HG03135 (cell line): ENCODE data around the gene HABP4.
"Not testable (repeated sequence)": the region's sequence is repeated elsewhere in the genome, so short reads cannot be mapped to it uniquely, and the experiment has no call there.

ENCODE experiments used
- ATAC-seq: cut with Tn5 transposase; IDR thresholded peaks from one replicate; pipeline ENCODE4 v1.9.1; 2021; ENCODE audit warnings: mild to moderate bottlenecking, moderate library complexity; ENCODE audit not compliant: unreplicated experiment

Gene HABP4

DNA sequence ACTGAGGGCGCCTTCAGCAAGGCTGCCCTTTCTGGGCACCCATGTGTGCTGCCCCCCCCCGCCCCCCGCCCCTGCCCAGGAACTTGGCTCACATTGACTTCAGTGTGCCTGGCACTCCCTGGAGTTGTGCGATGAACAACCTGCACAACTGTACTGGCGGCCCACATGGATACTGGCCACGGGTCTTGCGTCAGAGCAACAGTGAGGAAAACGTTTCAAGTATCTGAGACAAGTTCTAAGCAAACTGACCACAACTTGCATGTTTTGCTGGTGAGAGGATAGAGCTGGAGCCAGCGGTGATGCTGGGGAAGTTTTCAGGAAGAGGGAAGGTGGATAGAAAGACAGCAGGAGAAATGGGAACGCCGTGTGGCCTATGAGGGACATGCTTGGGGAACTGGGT, 45.4 kb downstream of the HABP4 start:
- no peak for ATAC-seq

- ATAC-seq, result no peak
Observed at GRCh38 chr9:96496368-96497116, 46.6 kb downstream of the HABP4 start.

DNA sequence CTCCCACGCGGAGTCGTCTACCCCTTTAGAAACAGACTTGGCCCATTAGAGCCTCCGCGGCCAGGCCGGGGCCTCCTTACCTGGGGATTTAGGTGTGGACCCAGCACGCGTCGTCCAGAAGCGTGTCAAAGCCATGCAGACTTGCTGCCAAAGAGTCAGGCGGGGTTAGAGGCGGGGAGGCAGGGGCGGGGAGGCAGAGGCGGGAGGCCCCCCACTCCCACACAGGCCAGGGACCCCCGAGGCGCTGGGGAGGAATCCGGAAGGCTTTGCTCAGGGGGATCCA, 47.1 kb downstream of the HABP4 start:
- no peak for ATAC-seq

DNA sequence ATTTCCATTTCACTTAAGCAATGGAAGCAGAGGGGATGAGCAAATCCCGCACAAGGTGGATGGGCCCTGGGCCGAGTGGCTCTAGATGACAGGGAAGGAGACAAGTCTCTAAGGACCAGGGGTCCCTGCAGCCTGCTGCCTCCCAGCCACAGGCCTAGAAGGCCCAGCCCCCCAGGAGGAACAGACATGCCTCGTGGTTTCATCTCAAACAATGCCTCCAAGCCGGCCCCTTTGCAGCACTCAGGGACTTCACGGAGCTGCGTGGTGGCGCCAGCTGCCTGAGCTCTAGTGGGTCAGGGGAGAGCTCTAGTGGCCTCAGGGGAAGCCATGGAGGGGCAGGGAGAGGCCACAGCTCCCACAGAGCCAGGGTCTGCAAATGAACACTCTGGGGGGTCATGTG, 48.8 kb downstream of the HABP4 start:
- no peak for ATAC-seq

- ATAC-seq, result no peak
Observed at GRCh38 chr9:96499257-96499656, 49.3 kb downstream of the HABP4 start.

DNA sequence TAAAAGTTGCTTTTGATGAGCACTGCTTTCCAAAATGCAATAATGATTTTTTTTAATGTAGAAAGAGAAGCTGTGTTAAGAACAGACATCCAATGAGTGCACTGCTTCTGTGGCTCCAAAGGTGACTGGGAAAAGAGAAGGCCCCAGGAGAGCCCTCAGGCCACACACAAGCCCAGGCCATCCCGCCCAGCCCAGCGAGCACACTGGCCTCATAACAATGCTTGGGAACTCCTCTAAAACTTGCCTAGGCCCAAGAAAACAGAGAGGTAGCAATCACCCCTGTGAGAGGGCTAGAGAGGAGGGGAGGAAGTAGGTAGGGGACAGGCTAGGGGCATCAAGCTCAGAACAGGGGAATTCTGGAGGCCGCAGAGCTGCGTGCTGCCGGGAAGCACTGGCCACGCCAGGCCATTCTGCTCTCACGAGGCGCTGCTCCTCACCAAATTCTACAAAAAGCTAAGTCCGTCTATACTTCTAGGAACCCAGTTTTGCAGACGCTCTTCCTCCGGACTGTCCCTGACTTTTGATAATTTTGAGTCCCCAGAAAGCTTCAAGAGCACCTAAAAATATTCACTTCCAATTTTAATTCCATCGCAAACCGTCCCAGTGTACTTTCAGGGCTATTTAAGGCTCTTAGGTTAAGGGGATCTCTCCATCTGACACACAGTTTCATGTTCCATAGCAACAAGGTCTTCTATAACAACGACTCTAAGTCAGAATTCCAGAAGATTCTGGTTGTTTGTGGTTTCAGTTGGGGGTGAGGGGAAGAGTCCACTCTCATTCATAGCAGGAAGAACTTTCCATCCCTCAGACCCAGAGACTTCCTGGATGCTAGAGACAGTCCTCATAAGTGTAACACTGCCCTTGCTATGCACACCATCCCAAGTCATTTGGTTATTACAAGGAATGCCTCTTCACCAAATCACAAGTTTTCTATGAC, 51.0 kb downstream of the HABP4 start:
- no peak for ATAC-seq

DNA sequence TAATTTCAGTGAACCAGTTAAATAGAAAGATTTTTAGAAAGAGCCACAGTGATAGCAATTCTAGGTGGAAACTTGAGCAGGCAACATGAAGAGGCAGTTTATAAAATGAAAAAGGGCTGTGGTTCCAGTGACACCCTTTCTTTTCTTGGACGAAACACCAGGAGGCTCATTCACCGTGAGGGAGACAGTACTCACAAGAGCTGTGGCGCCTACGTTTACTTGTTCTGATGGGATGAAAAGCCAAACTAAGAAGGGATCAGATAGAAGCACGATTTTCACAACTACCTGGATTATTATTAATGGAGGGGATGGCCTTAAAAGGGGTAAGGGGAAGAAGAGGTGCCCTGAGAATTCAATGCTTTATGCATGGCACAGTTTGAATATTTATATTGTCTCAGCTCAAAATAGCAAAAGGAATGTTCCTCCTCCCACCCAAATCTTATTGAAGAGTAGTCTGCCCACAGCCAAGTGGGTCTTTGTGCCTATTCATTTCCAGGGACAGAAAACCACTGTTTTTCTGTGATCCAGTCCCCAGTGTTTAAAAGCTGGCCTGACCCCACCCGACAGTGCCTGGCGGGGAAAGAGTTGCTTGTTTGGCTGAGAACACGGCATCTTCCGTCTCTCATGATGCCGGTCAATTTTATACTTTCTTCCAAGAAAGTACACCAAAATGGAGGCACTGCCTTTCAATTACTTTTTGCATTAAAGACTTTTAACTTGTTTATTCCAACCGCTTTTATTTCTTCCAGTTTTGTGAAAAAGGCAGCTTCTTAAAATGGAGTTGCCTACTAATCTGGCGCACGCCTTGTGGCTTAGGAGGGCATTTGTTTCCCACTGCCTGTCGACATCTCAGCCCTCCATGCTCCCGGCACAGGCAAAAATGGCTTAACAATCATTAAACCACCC, 51.9 kb downstream of the HABP4 start:
- ATAC-seq, result no peak

DNA sequence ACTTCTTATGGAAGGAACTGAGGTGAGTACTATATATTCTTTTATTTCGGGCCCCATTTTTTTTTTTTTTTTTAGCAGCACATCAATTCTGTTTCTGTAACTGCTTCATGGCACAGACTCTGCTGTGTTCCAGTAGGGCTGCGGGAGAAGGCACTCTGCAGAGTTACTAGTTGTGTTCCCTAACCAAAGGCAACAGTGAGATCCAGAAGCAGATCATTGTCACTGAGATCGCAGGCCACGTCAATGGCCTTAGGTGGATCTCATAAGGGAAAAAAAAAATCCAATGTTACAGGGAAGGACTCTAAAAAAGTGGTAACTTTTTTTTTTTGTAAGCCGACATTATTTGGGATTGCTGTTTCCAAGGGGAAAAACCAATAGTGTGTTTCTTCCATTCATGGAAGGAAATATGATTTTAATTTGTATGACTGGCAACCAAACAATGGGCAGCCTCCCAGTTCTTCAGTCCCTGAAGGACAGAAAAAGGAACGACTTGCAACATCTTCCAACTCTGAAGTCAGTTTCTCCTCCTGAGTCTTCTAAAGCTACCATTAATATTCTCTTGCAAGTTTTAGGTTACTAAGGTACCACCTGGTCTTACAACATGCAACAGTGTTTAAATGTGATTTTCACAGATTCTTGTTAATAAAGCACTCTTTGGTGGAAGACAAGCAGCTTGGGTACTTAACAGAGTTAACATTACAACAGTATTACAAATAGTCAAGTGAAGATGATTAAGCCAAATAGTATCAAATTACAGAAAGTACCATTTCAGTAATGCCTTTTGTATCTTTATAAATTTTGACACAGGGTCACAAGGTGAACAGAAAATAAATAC, 52.8 kb downstream of the HABP4 start:
- no peak for ATAC-seq

DNA sequence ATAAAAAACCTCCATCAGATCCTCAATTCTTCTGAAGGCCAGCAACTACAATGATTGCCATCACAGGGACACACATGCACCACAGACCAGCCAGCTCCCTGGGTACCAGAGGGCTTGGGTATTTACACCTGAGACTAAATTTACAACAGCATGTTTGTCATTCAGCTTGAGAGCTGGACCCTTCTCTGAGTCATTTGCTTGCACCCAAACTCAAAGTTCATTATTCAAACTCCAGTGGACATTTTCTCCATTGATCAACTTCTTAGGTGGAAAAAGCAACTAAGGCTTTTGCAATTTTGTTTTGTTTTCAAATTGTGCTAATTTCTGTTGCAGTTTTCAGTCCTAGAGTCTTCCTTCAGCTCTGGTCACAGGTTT, 53.4 kb downstream of the HABP4 start:
- ATAC-seq, result not testable (repeated sequence)

DNA sequence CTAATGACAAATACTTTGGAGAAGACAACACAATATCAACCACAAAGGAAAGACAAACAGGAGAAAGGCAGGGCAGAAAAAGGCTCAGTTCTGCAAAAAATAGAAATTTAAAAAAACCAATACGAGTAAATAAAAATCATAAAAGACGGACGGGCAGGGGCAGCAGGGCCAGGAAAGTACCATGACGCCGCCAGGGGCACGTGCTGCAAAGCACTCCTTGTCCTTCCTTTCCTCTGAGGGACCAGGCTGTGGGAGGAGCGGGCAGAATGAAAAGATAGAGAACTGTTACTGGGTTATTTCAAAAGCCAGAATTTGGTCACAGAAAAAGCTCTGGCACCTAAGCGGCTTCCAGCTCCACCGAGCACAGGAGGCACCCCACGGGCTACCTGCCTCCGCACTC, 53.9 kb downstream of the HABP4 start:
- ATAC-seq, result no peak

DNA sequence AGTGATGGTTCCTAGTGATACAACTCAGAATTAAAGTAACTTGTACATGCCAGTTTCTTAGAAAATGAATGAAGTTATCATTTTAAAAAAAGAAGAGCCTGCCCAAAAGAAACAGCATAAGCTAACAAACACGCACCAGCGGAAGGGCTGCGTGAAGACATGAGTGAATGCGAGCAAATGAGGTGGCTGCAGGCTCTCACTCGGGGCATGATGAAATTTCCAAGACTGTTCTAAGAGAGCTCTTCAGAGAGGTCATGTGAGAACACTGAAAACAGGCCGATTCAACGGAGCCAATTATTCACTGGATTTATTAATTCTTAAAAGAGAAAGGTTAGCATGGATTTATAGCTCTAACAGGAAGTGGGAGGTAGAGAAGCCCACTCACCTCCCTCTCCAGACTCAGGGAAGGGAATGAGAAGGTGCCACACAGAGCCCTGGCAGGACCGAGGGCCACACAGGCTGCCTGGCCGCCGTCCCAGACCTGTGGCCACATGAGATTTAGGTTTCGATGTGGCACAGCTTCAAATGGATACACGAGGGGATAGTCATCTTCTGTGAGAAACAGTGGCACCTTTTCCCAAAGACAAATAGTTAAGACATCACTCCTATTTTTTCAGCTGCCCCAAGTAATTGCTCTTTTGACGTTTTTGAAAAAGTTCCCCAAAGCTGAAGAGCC, 55.5 kb downstream of the HABP4 start:
- ATAC-seq, result no peak

DNA sequence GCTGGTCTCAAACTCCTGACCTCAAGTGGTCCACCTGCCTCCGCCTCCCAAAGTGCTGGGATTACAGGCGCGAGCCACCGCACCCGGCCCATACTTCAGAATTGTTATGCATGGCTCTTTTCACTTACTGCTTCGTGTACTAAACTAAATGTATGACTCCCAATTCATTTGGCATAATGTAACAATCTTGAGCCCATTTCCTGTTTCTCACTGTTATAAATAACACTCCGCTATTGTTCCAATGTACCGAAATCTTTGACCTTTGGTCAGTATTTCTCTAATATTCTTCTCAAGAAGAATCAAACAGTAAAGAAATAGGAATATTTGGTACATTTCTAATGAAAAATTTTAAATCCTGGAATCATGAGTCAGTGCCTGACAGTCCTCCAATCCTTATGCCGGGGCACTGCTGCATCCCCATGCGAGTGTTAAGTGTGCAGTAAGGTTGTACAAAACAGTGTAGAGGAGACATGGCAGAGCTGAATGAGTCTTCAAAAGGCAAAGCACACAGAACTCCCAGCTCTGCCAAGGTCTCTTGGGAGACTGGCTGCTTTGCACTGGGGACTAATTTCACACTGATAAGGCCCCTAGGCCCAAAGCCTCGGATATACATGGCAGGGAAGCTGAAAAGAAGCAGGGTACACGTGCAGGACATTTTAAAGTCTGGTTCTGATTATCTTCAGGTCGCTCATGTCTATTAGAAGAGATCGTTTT, 58.4 kb downstream of the HABP4 start:
- ATAC-seq, result no peak

GRCh38 chr9:96509026-96509425, 59.1 kb downstream of the HABP4 start:
- no peak for ATAC-seq

DNA sequence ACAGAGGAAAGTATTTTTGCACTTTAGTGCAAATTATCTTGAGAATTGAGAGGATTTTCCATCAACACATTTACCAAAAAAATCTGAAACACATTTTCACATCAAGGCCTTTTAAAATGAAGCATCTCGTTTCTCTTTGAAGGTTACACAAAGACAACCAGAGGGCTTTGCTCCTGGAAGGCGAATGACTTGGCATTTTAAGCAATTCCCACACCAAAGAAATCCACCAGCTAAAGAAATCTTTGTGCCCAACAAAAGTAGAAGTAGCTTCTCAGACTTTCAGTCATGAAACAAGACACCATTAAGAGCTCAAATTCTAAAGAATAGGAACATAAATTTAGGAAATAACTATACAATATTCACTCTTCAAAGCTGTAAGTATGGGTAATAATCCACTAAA, 59.9 kb downstream of the HABP4 start:
- no peak for ATAC-seq

- ATAC-seq, result no peak
Observed at GRCh38 chr9:96510258-96510657, 60.3 kb downstream of the HABP4 start.

DNA sequence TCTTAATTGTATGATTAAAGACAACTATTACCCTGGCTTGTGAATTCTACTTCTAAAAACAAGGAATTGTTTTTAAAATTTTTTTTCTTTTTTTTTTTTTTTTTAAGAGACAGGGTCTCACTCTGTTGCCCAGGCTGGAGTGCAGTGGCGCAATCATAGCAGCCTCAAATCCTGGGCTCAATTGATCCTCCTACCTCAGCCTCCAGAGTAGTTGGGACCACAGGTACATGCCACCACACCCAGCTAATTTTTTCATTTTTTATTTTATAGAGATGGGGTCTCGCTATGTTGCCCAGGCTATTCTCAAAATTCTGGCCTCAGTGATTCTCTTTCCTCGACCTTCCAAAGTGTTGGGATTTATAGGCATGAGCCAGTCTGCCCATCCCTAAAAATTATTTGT, 62.3 kb downstream of the HABP4 start:
- ATAC-seq, result no peak

DNA sequence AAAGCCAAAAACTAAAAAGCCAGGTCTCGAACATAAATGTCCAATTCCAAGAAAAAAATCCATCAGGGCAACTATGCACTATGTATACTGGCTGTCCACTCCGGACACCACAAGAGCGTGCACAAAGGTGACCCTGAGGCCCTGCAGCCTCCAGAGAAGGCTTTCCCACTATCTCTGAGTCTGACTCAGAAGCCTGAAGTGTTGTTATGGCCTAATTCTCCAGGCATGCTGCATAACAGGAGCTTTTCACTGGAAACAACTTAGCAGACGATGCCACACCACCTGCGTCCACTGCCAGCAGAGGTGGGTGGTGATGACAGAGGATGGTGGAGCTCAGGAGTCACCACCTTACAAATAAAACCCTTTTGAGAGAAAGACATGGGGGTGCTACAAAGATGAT, 63.7 kb downstream of the HABP4 start:
- ATAC-seq, result no peak

DNA sequence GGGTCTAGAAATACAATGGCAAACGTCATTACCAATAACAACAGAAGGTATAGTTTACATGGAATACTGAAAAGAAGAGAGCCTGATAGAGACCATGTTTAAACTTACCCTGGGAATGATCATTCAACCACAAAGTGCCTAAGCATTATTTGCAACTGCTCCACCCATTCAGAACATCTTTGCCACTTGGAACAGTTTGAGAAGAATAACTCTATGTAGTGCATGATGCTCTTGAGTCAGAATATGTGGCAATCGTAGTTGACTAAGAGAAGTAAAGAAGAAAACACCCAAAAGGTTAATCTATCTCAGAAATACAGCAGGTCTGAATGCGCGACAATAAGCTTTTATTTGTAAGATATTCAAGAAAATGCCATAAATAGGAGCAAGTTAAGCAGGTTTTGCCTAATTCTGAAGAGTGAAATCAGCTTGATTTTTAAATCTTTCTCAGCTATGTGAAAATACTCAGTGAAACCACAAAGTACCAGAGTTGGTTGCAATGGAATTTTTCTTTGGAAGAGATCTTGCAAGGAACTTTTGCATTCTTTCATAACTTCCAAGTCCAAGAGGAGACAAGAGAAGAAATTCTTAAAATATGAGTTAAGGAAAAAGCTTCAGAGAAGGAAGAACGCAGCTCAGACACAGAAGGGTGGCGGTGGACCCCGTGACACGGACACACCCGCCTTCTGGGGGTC, 64.3 kb downstream of the HABP4 start:
- no peak for ATAC-seq

GRCh38 chr9:96514800-96515158, 64.8 kb downstream of the HABP4 start:
- no peak for ATAC-seq
